GM15510 (cell line): ENCODE measurements around the gene AHCYL1.

Experiments used
- POLR2A ChIP-seq: IDR thresholded peaks from 3 replicates; pipeline ENCODE4 v1.6.1; 2011; ENCODE audit warnings: borderline replicate concordance; ENCODE audit not compliant: insufficient read length; ENCODE audit errors: extremely low read depth

AHCYL1 gene

DNA sequence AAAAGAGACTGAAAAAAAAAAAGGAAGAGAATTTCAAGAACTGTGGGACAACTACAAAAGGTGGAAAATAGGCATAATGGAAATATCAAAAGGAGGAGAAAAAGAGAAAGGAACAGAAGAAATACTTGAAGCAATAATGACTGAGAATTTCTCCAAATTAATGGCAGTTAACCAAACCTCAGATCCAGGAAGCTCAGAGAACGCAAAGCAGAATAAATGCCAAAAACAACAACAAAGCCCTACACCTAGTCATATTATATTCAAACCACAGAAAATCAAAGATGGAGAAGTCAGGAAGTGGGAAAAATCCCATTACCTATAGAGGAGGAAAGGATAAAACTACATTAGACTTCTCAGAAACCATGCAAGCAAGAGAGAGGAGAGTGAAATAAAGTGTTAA lies 20.7 kb upstream of the AHCYL1 start:
- no peak for TF ChIP-seq POLR2A

GRCh38 chr1:109969146-109969829 lies 15.3 kb upstream of the AHCYL1 start:
- no peak for TF ChIP-seq POLR2A

DNA sequence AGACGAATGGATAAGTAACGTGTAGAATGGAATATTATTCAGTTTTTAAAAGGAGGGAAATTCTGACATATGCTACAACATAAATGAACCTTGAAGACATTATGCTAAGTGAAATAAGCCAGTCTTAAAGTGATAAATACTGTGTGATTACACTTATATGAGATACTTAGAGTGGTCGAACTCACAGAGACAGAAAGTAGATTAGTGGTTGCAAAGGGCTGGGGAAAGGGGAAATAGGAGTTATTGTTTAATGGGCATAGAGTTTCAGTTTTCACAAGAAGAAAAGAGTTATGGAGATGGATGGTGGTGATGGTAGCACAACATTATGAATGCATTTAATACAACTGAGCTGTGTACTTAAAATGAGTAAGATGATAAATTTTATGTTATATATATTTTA lies 14.7 kb upstream of the AHCYL1 start:
- no peak for TF ChIP-seq POLR2A

GRCh38 chr1:109971559-109971958 lies 13.0 kb upstream of the AHCYL1 start:
- no peak for TF ChIP-seq POLR2A

DNA sequence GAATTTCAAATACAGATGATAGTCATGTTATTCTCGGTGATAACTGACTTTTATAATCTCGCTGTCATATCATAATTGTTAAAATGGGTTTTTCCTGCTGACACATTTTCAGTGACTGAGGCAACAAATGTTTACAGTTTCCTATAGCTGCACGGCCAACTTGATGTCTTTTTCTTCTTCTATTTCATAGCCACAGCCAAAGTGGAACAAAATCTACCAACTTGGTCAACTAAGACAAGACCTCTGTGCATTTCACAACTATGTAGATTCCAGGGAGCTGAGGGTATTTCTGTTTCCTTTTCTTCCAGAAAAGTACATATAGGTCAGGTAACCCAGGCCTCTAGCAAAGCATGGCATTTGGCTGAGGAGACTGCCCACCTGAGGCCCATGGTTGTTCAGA lies 10.4 kb upstream of the AHCYL1 start:
- TF ChIP-seq POLR2A: no peak

DNA sequence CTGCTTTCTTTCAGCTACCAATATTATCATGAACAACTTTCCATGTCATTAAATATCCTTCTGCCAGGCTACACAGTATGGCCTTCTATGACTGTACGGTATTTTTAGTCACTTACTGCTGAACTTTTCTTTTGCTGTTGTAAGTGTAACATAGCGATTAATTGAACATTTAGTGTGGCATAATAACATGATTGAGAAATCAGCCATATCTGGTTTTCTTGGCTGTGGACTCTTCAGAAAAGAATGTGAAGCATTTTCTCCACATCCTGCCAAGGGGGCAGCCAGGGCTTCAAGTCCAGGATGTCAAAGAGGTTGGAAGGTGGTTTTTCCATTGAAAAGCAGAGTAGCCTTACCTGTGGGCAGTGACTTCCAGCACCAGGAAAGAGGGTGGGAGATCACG lies 8.8 kb upstream of the AHCYL1 start:
- no peak for TF ChIP-seq POLR2A

DNA sequence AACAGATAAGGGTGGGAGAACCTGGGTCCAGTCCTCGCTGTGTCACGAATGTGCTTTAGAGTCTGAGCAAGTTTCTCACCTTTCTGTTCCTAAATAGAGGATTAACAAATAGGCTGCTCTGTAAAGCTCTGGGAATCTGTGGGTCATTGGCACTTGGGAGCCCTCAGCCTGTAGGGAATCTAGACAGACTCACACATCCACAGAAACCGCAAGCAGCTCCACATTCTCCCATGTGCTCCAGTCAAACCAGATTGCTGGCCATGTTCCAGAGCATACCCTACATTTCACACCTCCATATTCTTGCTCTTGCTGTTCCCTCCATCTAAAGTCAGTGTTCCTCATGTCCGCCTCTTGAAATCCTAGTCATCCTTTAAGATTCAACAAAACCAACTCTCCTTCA lies 7.8 kb upstream of the AHCYL1 start:
- no peak for TF ChIP-seq POLR2A

- TF ChIP-seq POLR2A: no peak
Measured at GRCh38 chr1:109977225-109977624, 7.3 kb upstream of the AHCYL1 start.

DNA sequence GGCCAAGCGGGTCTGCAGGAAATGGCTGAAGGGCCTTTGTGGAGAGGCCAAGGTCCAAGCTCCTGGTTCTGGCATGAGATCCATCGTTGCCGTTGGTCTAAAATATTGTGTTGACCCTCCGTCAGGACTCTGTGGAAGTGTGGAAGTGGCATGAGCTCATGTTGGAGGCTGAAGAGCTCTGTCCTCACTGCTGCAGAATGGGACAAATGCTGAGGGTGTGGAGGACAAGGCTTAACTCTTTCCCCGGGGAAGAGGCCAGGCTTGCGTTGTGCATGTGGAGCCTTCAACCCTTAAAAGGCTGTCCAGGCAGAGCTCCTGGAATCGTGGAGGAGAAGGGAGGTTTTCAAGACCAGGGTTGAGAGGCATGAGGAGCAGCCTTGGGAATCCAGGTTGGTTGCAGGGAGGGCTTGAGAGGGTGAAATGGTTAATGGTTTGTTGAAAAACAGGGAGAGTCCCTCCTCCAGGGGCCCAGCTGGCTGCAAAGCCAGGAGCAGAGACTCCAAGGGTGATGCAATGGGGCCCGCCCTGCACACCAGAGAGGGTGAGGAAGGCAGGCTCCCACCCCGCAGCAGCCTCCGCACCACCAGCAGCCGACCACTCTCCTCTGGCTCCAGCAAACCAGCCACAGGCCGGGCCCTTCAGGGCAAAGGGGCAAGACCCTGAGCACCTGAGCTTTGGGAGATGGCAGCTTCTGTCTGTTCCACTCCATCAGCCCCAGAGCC lies 6.7 kb upstream of the AHCYL1 start:
- no peak for TF ChIP-seq POLR2A

DNA sequence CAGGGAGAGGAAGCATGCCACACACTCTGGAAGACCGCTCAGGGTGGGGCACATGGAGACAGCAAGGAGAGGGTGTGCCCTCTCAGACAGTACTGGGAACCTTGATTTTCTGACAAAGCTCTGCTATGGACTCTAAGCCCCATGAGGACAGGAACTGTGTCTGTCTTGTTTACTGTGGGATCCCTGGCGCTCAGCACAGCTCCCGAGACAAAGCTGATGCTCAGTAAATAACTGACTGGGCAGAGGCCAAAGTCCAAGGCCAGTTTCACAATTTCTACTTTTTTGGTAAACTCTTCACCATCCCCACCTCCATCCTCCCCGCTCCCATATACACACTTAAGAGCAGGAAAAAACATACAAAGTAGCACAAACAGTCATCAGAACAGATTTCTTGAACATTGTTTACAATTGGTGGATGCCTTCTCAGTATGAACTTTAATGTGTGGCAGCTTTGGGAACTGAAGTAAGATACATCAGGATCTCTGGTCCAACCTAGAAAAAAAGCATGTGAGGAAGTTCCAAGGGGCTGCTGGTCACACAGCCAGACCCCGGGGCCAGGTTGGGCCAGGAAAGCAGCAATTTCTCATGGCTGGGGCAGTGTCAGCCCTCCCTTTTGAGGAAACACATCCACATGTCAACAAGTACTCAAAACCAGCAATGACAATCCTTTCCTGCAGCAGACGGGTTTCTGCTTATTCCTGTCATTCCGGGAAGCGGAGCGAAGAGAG lies 5.6 kb upstream of the AHCYL1 start:
- no peak for TF ChIP-seq POLR2A

GRCh38 chr1:109979489-109980091 lies 5.0 kb upstream of the AHCYL1 start:
- no peak for TF ChIP-seq POLR2A

- no peak for TF ChIP-seq POLR2A
Measured at GRCh38 chr1:109980324-109981003, 4.1 kb upstream of the AHCYL1 start.

DNA sequence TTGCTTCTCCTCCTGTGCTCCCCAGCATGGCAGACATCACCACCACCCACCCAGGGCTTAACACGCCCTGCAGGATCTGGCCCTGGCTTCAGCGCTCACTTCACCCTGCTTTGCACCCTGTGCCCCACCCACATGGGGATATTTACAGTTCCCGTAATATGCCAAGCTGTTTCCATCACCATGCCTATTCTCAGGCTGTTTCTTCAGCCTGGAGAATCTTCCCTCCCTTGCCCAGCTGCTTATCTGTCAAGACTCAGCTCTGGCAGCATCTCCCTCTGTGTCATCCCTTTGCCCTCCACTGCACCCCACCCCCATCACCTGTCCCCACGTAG lies 3.6 kb upstream of the AHCYL1 start:
- no peak for TF ChIP-seq POLR2A

DNA sequence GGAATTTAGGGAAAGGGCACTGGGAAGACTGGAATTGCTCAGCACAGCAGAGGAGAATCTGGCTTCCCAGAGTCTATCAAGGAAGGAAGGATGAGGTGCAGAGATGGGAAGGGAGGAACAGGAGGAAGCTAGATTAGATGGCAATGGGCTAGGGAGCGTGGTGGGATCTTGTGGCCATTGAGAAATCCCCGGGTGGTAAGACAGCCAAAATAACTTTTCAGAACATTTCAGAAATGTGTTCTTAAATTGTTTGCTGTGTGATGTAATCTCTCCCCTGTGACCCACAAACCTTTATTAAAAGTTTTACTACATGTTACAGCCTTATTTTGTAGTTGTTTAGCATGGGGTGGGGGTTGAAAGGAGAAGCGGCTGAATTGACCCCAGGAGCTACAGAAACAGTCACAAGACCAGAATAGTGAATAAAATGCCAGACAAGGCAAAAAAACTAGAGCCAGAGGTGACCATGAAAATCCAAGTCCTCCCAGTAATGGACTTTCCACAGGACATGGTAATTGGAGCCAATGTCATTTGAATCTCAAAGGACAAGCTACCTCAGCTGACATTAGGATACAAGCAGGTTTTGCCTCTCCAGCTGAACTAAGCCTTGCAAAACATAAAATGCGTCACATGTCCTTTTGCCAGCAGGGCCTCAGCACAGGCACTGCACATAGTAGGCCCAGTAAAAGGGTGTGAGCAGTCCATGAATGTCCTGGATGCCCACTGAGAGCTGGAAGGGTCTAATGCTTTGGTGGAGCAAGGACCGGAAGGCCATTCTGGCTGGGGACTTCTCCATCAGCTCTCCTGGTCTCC lies 980 bp upstream of the AHCYL1 start:
- TF ChIP-seq POLR2A: no peak
